ENCODE results near the gene PDIA3.

The PDIA3 gene

DNA sequence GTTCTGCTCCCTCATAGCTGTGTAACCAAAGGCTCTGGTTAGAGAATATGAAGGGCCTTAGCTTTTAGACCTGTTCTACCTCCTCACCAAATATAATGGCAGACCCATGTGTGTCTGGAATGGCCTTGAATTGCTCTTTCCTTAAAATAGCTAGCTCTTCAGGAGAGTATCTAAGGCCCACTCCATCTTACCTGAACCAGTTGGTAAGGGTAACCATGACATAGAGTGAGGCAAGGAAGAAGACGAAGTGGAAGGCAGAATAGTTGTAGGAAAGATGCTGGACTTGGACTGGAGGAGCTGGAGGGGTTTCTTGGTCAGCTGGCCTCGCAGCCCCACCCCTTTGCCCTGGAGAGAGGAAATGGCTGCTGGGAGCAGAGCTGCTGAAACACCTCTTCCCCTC lies 49.0 kb downstream of the PDIA3 start:
- Histone ChIP-seq H3K27me3 (no peaks in the 10 kb centered on the region), H3K36me3 (peaks cover 51% of the 10 kb centered on the region), H3K4me3 (ENCODE audit: low read depth in 1 of 2, low read length in 1 of 2) (no peak overlapping the region), H3K9me3 (no peaks in the 10 kb centered on the region), H3K27ac (no peak overlapping the region), H3K4me1 (ENCODE audit: control insufficient read depth in 1 of 2, insufficient read depth in 1 of 2, low read depth in 1 of 2, low read length in 1 of 2) (peaks cover 22 to 34% of the 10 kb centered on the region in 2 experiments)
- TF ChIP-seq, protein P1, sequence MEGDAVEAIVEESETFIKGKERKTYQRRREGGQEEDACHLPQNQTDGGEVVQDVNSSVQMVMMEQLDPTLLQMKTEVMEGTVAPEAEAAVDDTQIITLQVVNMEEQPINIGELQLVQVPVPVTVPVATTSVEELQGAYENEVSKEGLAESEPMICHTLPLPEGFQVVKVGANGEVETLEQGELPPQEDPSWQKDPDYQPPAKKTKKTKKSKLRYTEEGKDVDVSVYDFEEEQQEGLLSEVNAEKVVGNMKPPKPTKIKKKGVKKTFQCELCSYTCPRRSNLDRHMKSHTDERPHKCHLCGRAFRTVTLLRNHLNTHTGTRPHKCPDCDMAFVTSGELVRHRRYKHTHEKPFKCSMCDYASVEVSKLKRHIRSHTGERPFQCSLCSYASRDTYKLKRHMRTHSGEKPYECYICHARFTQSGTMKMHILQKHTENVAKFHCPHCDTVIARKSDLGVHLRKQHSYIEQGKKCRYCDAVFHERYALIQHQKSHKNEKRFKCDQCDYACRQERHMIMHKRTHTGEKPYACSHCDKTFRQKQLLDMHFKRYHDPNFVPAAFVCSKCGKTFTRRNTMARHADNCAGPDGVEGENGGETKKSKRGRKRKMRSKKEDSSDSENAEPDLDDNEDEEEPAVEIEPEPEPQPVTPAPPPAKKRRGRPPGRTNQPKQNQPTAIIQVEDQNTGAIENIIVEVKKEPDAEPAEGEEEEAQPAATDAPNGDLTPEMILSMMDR (IDR thresholded peaks at IDR 0.05), result no peak

DNA sequence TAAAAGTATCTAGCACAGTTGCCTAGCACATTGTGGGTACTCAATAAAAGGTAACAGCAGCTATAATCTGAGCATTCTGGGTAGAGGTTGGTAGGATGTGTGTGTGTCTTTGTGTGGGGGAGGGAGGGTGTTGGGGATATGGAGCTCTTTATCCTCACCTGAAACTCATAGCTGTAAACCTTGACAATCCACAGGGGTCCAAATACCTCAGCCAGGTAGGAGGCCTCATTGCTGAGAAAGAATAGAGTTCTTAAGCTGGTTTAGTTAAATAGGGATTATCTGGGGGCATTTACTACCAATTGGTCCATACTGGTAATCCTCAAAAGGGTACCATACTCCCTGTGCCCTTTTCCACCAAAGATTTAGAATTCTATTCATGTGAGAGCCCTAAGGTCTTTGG lies 49.8 kb downstream of the PDIA3 start:
- TF ChIP-seq, protein P1 (IDR thresholded peaks at IDR 0.05), result no peak
- Histone ChIP-seq H3K4me1 (ENCODE audit: control insufficient read depth in 1 of 2, insufficient read depth in 1 of 2, low read depth in 1 of 2, low read length in 1 of 2) (peaks cover 30 to 39% of the 10 kb centered on the region in 2 experiments), H3K27ac (no peak overlapping the region)

DNA sequence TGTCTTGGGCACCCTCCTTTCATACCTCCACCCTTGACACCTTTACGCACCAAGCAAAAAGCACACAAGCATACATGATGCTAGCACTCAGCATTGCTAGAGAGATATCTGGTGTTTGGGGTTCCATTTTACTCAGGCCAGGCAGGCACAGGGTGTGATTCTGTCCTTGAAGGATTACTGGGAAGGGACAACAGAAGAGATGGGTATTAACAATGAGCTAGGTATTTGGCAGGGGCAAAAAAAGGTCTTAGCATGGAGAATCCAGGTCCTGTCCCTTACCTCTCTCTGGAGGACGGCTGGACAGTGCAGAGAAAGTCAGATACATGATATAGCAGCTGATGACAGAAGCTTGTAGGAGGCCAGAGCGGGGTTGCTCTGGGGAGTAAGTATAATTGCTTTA lies 50.3 kb downstream of the PDIA3 start:
- no peaks in the 10 kb centered on the region for H3K9me3 ChIP-seq
- no peak overlapping the region for H3K27ac ChIP-seq
- no peak overlapping the region for H3K4me3 ChIP-seq (ENCODE audit: low read depth in 1 of 2, low read length in 1 of 2)
- H3K27me3 ChIP-seq, result no peaks in the 10 kb centered on the region
- peaks cover 33 to 41% of the 10 kb centered on the region in 2 experiments for H3K4me1 ChIP-seq (ENCODE audit: control insufficient read depth in 1 of 2, insufficient read depth in 1 of 2, low read depth in 1 of 2, low read length in 1 of 2)
- peaks cover 51% of the 10 kb centered on the region for H3K36me3 ChIP-seq
- TF ChIP-seq, protein P1 (IDR thresholded peaks at IDR 0.05), result no peak

More for the DNA sequence above, 49.8 kb downstream of the PDIA3 start:
- H3K9me3 ChIP-seq, result no peaks in the 10 kb centered on the region
- H3K4me3 ChIP-seq (ENCODE audit: low read depth in 1 of 2, low read length in 1 of 2), result no peak overlapping the region
- peaks cover 51% of the 10 kb centered on the region for H3K36me3 ChIP-seq
- no peaks in the 10 kb centered on the region for H3K27me3 ChIP-seq

DNA sequence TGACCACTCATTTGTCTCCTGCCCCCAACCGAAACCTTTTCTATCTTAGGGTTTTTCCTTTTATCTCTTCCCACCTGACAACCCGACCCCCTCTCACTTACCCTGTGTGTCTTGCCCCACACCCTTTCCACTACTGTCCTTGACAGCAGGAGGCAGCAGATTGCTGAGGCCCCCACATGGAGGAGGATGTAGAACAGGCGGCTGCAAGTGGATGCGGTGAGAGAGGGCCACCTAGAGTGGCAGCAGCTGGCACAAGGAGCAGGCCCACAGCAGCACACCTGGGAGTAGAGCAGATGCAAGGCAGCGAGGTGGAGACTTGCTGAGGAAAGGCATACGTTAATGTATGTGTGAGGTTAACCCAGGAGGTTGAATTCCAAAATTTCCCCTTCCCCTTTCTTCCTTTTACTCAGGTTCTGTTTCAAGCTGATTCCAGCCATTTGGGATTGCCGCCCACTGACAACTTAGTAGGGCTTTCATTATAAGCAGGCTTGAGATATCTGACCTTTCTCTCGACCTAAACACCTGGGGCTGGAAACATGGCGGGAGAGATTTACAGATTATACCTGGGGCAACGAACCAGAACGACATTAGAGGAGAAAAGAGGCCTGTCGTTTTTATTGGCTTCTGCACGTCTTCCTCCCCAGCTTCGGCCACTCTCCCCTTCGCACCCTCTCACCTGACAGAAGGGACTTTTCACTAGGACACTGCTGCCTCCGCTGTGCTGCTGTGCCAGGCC lies 53.1 kb downstream of the PDIA3 start:
- H3K4me1 ChIP-seq (ENCODE audit: control insufficient read depth in 1 of 2, insufficient read depth in 1 of 2, low read depth in 1 of 2, low read length in 1 of 2), result peaks cover 19 to 24% of the 10 kb centered on the region in 2 experiments
- TF ChIP-seq, protein P1 (IDR thresholded peaks at IDR 0.05), result no peak

DNA sequence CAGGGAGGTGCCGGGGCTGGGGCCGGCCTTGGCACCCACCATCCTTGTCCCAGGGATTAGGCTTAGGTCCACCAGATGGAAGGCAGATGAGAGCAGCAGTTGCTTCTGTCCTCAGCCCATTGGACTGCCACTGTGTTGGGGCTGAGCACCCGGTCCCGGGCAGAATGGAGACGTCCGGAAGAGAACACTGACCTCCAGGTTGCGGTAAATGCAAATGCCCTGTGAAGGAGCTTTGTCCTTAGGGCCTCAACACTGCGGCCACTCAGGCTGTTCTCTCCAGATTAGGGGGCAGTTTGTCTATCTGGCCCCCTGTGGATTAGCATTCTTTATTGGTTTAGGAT lies 53.7 kb downstream of the PDIA3 start, which contains the start of gene SERINC4:
TSS of gene SERINC4 (minus strand) at position 276 of the 341 bp plus-strand sequence. CDS start at position 42, 234 bp downstream.
- no peaks in the 10 kb centered on the region for H3K9me3 ChIP-seq
- TF ChIP-seq, protein P1 (IDR thresholded peaks at IDR 0.05), result no peak
- H3K36me3 ChIP-seq, result peaks cover 52% of the 10 kb centered on the region
- H3K4me3 ChIP-seq (ENCODE audit: low read depth in 1 of 2, low read length in 1 of 2), result peak within 1 kb of the TSS; percentile 87 to 91
- H3K27ac ChIP-seq, result peak within 1 kb of the TSS; percentile 88
- no peaks in the 10 kb centered on the region for H3K27me3 ChIP-seq
- H3K4me1 ChIP-seq (ENCODE audit: control insufficient read depth in 1 of 2, insufficient read depth in 1 of 2, low read depth in 1 of 2, low read length in 1 of 2), result peaks cover 19 to 24% of the 10 kb centered on the region in 2 experiments

More for the DNA sequence above, 53.1 kb downstream of the PDIA3 start:
- no peaks in the 10 kb centered on the region for H3K27me3 ChIP-seq
- no peak overlapping the region for H3K4me3 ChIP-seq (ENCODE audit: low read depth in 1 of 2, low read length in 1 of 2)
- H3K27ac ChIP-seq, result peak overlapping the region; percentile 88
- H3K36me3 ChIP-seq, result peaks cover 52% of the 10 kb centered on the region
- H3K9me3 ChIP-seq, result no peaks in the 10 kb centered on the region
